ENCODE results near the gene TAS2R16.

Gene TAS2R16

GRCh38 chr7:123026251-123026650 is 30.8 kb upstream of the TAS2R16 start:
- H3K36me3 ChIP-seq (ENCODE audit: control insufficient read depth in 4 of 4, insufficient read depth in 4 of 4, low read length in 3 of 4): no peaks in the 10 kb centered on the region

GRCh38 chr7:123024989-123025758 is 29.7 kb upstream of the TAS2R16 start:
- Histone ChIP-seq H3K4me1 (ENCODE audit: control extremely low read depth in 1 of 4, control insufficient read depth in 4 of 4, insufficient read depth in 4 of 4, low read length in 3 of 4) (no peaks in the 10 kb centered on the region), H3K27ac (ENCODE audit: insufficient read depth in 1 of 2, low read depth in 1 of 2, low read length in 2 of 2, poor library complexity in 1 of 2, severe bottlenecking in 2 of 2) (no peak overlapping the region), H3K36me3 (ENCODE audit: control insufficient read depth in 4 of 4, insufficient read depth in 4 of 4, low read length in 3 of 4) (no peaks in the 10 kb centered on the region), H3K27me3 (replicated peaks in 2 of 5; ENCODE audit: control insufficient read depth in 4 of 5, insufficient read depth in 5 of 5, low read length in 4 of 5) (no peaks in the 10 kb centered on the region), H3K4me3 (ENCODE audit: control insufficient read depth in 1 of 7, extremely low read depth in 1 of 7, insufficient read depth in 4 of 7, low read depth in 2 of 7, low read length in 6 of 7) (no peak overlapping the region), H3K9me3 (ENCODE audit: control extremely low read depth in 1 of 5, control insufficient read depth in 4 of 5, insufficient read depth in 2 of 5, low read depth in 1 of 5, low read length in 4 of 5) (no peaks in the 10 kb centered on the region)
- DNase-seq: no peak
- POLR2A ChIA-PET: no interaction called here
- 96% methylated on average over 3 of the region's 3 CpGs for WGBS (ENCODE audit: insufficient coverage)
- CTCF ChIA-PET: no interaction called here

More at GRCh38 chr7:123026251-123026650, 30.8 kb upstream of the TAS2R16 start:
- CTCF ChIA-PET: no interaction called here
- no peak overlapping the region for H3K4me3 ChIP-seq (ENCODE audit: control insufficient read depth in 1 of 7, extremely low read depth in 1 of 7, insufficient read depth in 4 of 7, low read depth in 2 of 7, low read length in 6 of 7)
- no CpG with 5 or more reads among the region's 2 CpGs for WGBS (ENCODE audit: insufficient coverage)
- no peaks in the 10 kb centered on the region for H3K9me3 ChIP-seq (ENCODE audit: control extremely low read depth in 1 of 5, control insufficient read depth in 4 of 5, insufficient read depth in 2 of 5, low read depth in 1 of 5, low read length in 4 of 5)
- no peak for DNase-seq
- H3K27ac ChIP-seq (ENCODE audit: insufficient read depth in 1 of 2, low read depth in 1 of 2, low read length in 2 of 2, poor library complexity in 1 of 2, severe bottlenecking in 2 of 2): no peak overlapping the region
- H3K4me1 ChIP-seq (ENCODE audit: control extremely low read depth in 1 of 4, control insufficient read depth in 4 of 4, insufficient read depth in 4 of 4, low read length in 3 of 4): no peaks in the 10 kb centered on the region
- POLR2A ChIA-PET: no interaction called here
- H3K27me3 ChIP-seq (replicated peaks in 2 of 5; ENCODE audit: control insufficient read depth in 4 of 5, insufficient read depth in 5 of 5, low read length in 4 of 5): no peaks in the 10 kb centered on the region

GRCh38 chr7:123023126-123023525 is 27.6 kb upstream of the TAS2R16 start:
- Histone ChIP-seq H3K27ac (ENCODE audit: insufficient read depth in 1 of 2, low read depth in 1 of 2, low read length in 2 of 2, poor library complexity in 1 of 2, severe bottlenecking in 2 of 2) (no peak overlapping the region), H3K9me3 (ENCODE audit: control extremely low read depth in 1 of 5, control insufficient read depth in 4 of 5, insufficient read depth in 2 of 5, low read depth in 1 of 5, low read length in 4 of 5) (no peaks in the 10 kb centered on the region), H3K27me3 (replicated peaks in 2 of 5; ENCODE audit: control insufficient read depth in 4 of 5, insufficient read depth in 5 of 5, low read length in 4 of 5) (no peaks in the 10 kb centered on the region), H3K4me3 (ENCODE audit: control insufficient read depth in 1 of 7, extremely low read depth in 1 of 7, insufficient read depth in 4 of 7, low read depth in 2 of 7, low read length in 6 of 7) (no peak overlapping the region), H3K36me3 (ENCODE audit: control insufficient read depth in 4 of 4, insufficient read depth in 4 of 4, low read length in 3 of 4) (no peaks in the 10 kb centered on the region), H3K4me1 (ENCODE audit: control extremely low read depth in 1 of 4, control insufficient read depth in 4 of 4, insufficient read depth in 4 of 4, low read length in 3 of 4) (no peaks in the 10 kb centered on the region)
- POLR2A ChIA-PET: no interaction called here
- CTCF ChIA-PET: no interaction called here
- DNase-seq: no peak

GRCh38 chr7:123022576-123022975 is 27.1 kb upstream of the TAS2R16 start:
- no CpG with 5 or more reads among the region's 1 CpG for WGBS (ENCODE audit: insufficient coverage)
- H3K36me3 ChIP-seq (ENCODE audit: control insufficient read depth in 4 of 4, insufficient read depth in 4 of 4, low read length in 3 of 4): no peaks in the 10 kb centered on the region
- POLR2A ChIA-PET: no interaction called here
- no peak overlapping the region for H3K27ac ChIP-seq (ENCODE audit: insufficient read depth in 1 of 2, low read depth in 1 of 2, low read length in 2 of 2, poor library complexity in 1 of 2, severe bottlenecking in 2 of 2)
- H3K4me3 ChIP-seq (ENCODE audit: control insufficient read depth in 1 of 7, extremely low read depth in 1 of 7, insufficient read depth in 4 of 7, low read depth in 2 of 7, low read length in 6 of 7): no peak overlapping the region
- no peaks in the 10 kb centered on the region for H3K4me1 ChIP-seq (ENCODE audit: control extremely low read depth in 1 of 4, control insufficient read depth in 4 of 4, insufficient read depth in 4 of 4, low read length in 3 of 4)
- no peaks in the 10 kb centered on the region for H3K27me3 ChIP-seq (replicated peaks in 2 of 5; ENCODE audit: control insufficient read depth in 4 of 5, insufficient read depth in 5 of 5, low read length in 4 of 5)
- CTCF ChIA-PET: no interaction called here
- H3K9me3 ChIP-seq (ENCODE audit: control extremely low read depth in 1 of 5, control insufficient read depth in 4 of 5, insufficient read depth in 2 of 5, low read depth in 1 of 5, low read length in 4 of 5): no peaks in the 10 kb centered on the region
- no peak for DNase-seq

DNA sequence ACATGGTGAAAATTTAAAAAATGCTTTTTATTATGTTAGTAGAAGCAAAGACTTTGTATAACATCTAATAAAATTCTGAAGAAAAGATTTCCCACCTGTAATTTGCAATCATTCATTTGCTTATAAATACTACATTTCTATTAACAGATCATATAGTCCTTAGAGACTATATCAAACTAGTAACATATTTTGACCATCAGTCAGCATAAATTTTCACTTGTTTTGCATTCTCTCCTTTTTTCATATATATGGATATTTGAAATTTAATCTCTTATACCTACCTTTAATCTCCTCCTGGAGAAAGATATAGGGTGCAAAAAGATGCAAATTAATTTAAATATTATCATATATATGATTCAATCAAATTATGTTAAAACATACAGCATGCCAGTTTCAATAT is 16.9 kb upstream of the TAS2R16 start:
- H3K27me3 ChIP-seq (replicated peaks in 2 of 5; ENCODE audit: control insufficient read depth in 4 of 5, insufficient read depth in 5 of 5, low read length in 4 of 5): no peaks in the 10 kb centered on the region
- DNase-seq: no peak
- no peaks in the 10 kb centered on the region for H3K9me3 ChIP-seq (ENCODE audit: control extremely low read depth in 1 of 5, control insufficient read depth in 4 of 5, insufficient read depth in 2 of 5, low read depth in 1 of 5, low read length in 4 of 5)
- POLR2A ChIA-PET: no interaction called here
- CTCF ChIA-PET: no interaction called here
- no peaks in the 10 kb centered on the region for H3K36me3 ChIP-seq (ENCODE audit: control insufficient read depth in 4 of 4, insufficient read depth in 4 of 4, low read length in 3 of 4)
- no peak overlapping the region for H3K27ac ChIP-seq (ENCODE audit: insufficient read depth in 1 of 2, low read depth in 1 of 2, low read length in 2 of 2, poor library complexity in 1 of 2, severe bottlenecking in 2 of 2)
- H3K4me1 ChIP-seq (ENCODE audit: control extremely low read depth in 1 of 4, control insufficient read depth in 4 of 4, insufficient read depth in 4 of 4, low read length in 3 of 4): no peaks in the 10 kb centered on the region
- H3K4me3 ChIP-seq (ENCODE audit: control insufficient read depth in 1 of 7, extremely low read depth in 1 of 7, insufficient read depth in 4 of 7, low read depth in 2 of 7, low read length in 6 of 7): no peak overlapping the region

DNA sequence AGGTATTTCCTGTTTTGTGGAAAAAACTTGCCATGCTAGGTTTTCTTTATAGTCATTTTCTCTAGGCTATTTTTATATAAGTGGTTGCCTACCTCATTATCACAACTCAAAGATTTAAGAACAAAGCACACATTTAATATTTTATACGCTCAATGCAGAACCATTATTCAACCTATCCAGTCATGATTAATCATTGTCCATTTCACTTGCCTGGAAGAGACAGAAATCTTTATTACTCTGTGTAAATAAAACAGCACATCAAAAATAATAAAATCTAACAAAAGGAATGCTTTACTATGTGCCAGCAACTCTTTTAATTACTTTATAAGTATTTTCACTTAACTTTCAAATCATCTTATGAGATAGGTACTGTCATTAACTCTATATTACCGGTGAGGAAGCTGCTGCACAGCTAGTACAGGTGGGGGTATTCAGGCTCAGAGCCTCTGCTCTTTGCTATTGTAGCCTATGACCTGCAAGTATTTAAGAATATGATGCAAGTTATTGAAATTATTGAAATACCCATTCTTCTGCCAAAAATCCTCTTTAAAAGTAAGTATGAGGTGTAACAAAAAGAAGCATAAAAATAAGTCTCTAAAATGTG is 16.4 kb upstream of the TAS2R16 start:
- ChIA-PET CTCF (no interaction called here), POLR2A (no interaction called here)
- Histone ChIP-seq H3K9me3 (ENCODE audit: control extremely low read depth in 1 of 5, control insufficient read depth in 4 of 5, insufficient read depth in 2 of 5, low read depth in 1 of 5, low read length in 4 of 5) (no peaks in the 10 kb centered on the region), H3K4me3 (ENCODE audit: control insufficient read depth in 1 of 7, extremely low read depth in 1 of 7, insufficient read depth in 4 of 7, low read depth in 2 of 7, low read length in 6 of 7) (no peak overlapping the region), H3K27me3 (replicated peaks in 2 of 5; ENCODE audit: control insufficient read depth in 4 of 5, insufficient read depth in 5 of 5, low read length in 4 of 5) (no peaks in the 10 kb centered on the region), H3K4me1 (ENCODE audit: control extremely low read depth in 1 of 4, control insufficient read depth in 4 of 4, insufficient read depth in 4 of 4, low read length in 3 of 4) (no peaks in the 10 kb centered on the region), H3K36me3 (ENCODE audit: control insufficient read depth in 4 of 4, insufficient read depth in 4 of 4, low read length in 3 of 4) (no peaks in the 10 kb centered on the region), H3K27ac (ENCODE audit: insufficient read depth in 1 of 2, low read depth in 1 of 2, low read length in 2 of 2, poor library complexity in 1 of 2, severe bottlenecking in 2 of 2) (no peak overlapping the region)
- no CpG with 5 or more reads among the region's 2 CpGs for WGBS (ENCODE audit: insufficient coverage)
- DNase-seq: no peak

DNA sequence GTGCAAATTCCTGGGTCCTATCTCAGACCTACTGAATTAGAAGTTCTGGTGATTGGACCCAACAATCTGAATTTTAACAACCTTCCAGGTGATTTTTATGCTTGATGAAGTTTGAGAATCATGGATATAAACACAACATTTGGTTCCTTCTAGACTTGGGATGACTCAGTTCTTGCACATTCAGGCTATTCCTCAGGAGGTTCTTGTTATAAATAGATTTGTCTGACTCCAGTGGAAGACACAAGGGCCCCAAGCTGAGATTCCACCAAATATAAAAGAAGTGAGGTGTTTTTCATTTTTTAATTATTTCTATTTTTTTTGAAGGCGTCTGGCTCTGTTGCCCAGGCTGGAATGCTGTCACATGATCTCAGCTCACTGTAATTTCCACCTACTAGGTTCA is 9.4 kb upstream of the TAS2R16 start:
- no peak overlapping the region for H3K4me3 ChIP-seq (ENCODE audit: control insufficient read depth in 1 of 7, extremely low read depth in 1 of 7, insufficient read depth in 4 of 7, low read depth in 2 of 7, low read length in 6 of 7)
- 78% methylated on average over 1 of the region's 1 CpG for WGBS (ENCODE audit: insufficient coverage)
- POLR2A ChIA-PET: no interaction called here

More for the DNA sequence above, 9.4 kb upstream of the TAS2R16 start:
- no peaks in the 10 kb centered on the region for H3K9me3 ChIP-seq (ENCODE audit: control extremely low read depth in 1 of 5, control insufficient read depth in 4 of 5, insufficient read depth in 2 of 5, low read depth in 1 of 5, low read length in 4 of 5)
- CTCF ChIA-PET: no interaction called here
- H3K4me1 ChIP-seq (ENCODE audit: control extremely low read depth in 1 of 4, control insufficient read depth in 4 of 4, insufficient read depth in 4 of 4, low read length in 3 of 4): no peaks in the 10 kb centered on the region
- no peak for DNase-seq
- H3K36me3 ChIP-seq (ENCODE audit: control insufficient read depth in 4 of 4, insufficient read depth in 4 of 4, low read length in 3 of 4): no peaks in the 10 kb centered on the region
- H3K27ac ChIP-seq (ENCODE audit: insufficient read depth in 1 of 2, low read depth in 1 of 2, low read length in 2 of 2, poor library complexity in 1 of 2, severe bottlenecking in 2 of 2): no peak overlapping the region
- H3K27me3 ChIP-seq (replicated peaks in 2 of 5; ENCODE audit: control insufficient read depth in 4 of 5, insufficient read depth in 5 of 5, low read length in 4 of 5): no peaks in the 10 kb centered on the region

Measured in common myeloid progenitor, CD34-positive (primary cell).